ENCODE results near the gene CCDC149. TPM values are rescaled to one million over a fixed set of nuclear protein-coding genes. Genes with fewer than 3 reads are reported as not detected.

CCDC149 gene
- total and polyA plus RNA-seq, 8 donors, result 14.3 to 25.3 (median 20.3) TPM

DNA sequence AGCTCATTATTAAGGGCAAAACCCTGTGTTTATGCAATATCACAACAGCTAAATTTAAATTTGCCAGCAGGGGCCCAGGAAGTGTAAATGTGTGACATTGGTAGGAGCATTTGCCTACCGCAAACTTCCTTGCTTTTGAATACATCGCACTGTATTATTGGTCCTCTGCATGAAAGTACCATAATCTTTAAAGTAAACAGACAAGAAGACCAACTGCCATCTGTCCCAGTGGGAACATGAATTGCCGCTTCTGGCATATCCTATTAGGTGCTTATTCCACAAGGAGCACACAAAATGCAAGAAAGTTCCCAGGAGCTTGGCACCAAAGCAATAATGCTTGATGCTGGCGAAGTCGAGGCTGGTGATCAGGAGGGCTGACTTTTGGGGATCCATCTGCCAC lies 66.1 kb downstream of the CCDC149 start:
- H3K27ac ChIP-seq, result no peak overlapping the region
- no peaks in the 10 kb centered on the region for H3K36me3 ChIP-seq
- H3K4me1 ChIP-seq, result no peaks in the 10 kb centered on the region
- TF ChIP-seq, protein P1, sequence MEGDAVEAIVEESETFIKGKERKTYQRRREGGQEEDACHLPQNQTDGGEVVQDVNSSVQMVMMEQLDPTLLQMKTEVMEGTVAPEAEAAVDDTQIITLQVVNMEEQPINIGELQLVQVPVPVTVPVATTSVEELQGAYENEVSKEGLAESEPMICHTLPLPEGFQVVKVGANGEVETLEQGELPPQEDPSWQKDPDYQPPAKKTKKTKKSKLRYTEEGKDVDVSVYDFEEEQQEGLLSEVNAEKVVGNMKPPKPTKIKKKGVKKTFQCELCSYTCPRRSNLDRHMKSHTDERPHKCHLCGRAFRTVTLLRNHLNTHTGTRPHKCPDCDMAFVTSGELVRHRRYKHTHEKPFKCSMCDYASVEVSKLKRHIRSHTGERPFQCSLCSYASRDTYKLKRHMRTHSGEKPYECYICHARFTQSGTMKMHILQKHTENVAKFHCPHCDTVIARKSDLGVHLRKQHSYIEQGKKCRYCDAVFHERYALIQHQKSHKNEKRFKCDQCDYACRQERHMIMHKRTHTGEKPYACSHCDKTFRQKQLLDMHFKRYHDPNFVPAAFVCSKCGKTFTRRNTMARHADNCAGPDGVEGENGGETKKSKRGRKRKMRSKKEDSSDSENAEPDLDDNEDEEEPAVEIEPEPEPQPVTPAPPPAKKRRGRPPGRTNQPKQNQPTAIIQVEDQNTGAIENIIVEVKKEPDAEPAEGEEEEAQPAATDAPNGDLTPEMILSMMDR (IDR thresholded peaks at IDR 0.05), result no peak
- ATAC-seq, result no peak
- no peaks in the 10 kb centered on the region for H3K9me3 ChIP-seq
- intact Hi-C loops (cut with DNase I), result no loop called here
- WGBS, 2 donors, result 91 to 94% methylated on average over 5 of the region's 5 CpGs
- H3K27me3 ChIP-seq, result no peaks in the 10 kb centered on the region
- no peak overlapping the region for H3K4me3 ChIP-seq
- DNase-seq, result no peak
- no peak for FAIRE-seq

DNA sequence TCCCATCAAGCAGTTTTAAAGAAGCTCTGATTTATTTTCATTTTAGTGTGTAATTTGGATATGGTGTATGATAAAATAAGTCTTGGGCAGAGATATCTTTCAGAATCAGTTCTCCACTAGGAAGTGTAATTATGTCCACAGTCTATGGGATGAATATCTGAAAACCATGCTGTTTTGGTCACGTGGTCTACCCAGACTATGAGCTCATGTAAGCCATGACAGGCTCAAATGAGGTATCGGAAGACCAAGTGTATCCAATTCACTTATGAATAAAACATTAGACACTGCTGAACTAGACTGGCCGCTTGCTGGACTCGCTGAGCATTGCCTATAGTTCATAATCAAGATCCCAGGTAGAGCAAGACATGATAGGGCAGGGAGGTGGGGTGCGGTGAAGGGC lies 66.9 kb downstream of the CCDC149 start:
- H3K4me3 ChIP-seq, result no peak overlapping the region
- no peaks in the 10 kb centered on the region for H3K27me3 ChIP-seq
- ATAC-seq (no peak), DNase-seq (no peak), FAIRE-seq (no peak)
- intact Hi-C loops (cut with DNase I), result no loop called here
- TF ChIP-seq, protein P1 (IDR thresholded peaks at IDR 0.05), result no peak
- no peaks in the 10 kb centered on the region for H3K36me3 ChIP-seq
- H3K27ac ChIP-seq, result no peak overlapping the region
- 96 to 99% methylated on average over 5 of the region's 5 CpGs for WGBS, 2 donors
- no peaks in the 10 kb centered on the region for H3K4me1 ChIP-seq
- no peaks in the 10 kb centered on the region for H3K9me3 ChIP-seq

DNA sequence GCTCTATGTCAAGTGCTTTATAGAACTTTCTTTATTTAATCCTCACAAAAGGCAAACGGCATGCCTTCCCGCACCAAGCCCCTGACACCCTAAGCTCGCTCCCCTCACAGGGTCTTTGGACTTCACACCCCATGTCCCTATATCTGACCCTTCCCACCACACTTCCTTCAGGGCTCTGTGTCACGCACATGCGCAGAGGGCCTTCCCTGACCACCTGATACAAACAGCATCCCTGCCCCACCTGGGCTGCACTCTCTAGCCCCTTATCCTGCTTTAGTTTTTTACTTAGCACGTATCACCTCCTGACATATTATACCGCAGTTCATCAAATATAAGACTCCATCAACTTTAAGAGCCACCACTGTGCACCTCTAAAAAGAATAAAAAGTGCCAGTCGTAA lies 67.7 kb downstream of the CCDC149 start:
- Histone ChIP-seq H3K4me3 (no peak overlapping the region), H3K27ac (no peak overlapping the region), H3K4me1 (no peaks in the 10 kb centered on the region), H3K27me3 (no peaks in the 10 kb centered on the region), H3K36me3 (no peaks in the 10 kb centered on the region), H3K9me3 (no peaks in the 10 kb centered on the region)
- intact Hi-C loops (cut with DNase I), result no loop called here
- WGBS, 2 donors, result 97 to 98% methylated on average over 8 of the region's 8 CpGs
- FAIRE-seq, result no peak
- TF ChIP-seq, protein P1 (IDR thresholded peaks at IDR 0.05), result no peak
- ATAC-seq, result no peak
- no peak for DNase-seq

DNA sequence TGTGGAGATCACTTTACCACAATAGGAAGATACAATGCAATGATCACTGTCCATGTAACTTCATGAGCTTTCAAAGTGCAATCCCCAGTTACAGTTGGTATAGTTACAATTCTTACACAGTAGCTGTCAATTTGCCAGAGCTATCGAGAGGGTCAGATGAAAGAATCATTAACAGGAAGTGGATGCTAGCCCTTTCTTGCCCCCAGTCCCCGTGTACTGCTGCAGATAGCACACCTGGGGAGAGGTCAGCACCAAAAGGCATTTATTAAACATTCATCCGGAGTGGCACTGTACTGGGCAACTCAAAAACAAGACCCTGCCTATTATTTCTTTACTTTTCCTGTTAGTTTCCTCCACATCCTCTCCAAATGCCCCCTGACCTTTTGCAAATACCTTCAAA lies 69.7 kb downstream of the CCDC149 start:
- ATAC-seq (no peak), DNase-seq (no peak), FAIRE-seq (no peak)
- H3K9me3 ChIP-seq, result no peaks in the 10 kb centered on the region
- H3K36me3 ChIP-seq, result no peaks in the 10 kb centered on the region
- WGBS, 2 donors, result 46 to 64% methylated on average over 3 of the region's 3 CpGs
- intact Hi-C loops (cut with DNase I), result no loop called here
- no peak overlapping the region for H3K27ac ChIP-seq
- no peaks in the 10 kb centered on the region for H3K27me3 ChIP-seq
- TF ChIP-seq, protein P1 (IDR thresholded peaks at IDR 0.05), result no peak
- H3K4me1 ChIP-seq, result no peaks in the 10 kb centered on the region
- H3K4me3 ChIP-seq, result no peak overlapping the region

DNA sequence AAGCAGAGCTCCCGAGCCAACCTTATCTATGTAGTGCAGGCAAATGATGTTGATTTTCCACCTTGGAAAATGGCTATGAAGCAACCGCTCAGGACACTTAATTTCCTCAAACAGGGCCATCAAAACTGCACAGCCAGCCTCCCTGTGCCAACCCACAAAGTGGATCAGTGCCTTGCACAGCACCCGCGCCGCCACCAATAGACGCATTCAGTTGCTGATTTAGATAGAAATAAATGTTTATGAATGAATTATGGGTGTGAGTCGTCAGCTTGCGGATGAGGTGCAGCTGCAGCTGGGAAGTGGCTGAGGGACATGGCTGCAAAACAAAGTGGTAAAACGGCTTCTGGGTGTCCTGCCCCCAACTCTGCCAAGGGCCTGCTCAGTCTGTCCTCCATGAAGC lies 70.5 kb downstream of the CCDC149 start:
- WGBS, 2 donors, result 95 to 98% methylated on average over 9 of the region's 9 CpGs
- Histone ChIP-seq H3K27ac (no peak overlapping the region), H3K4me3 (no peak overlapping the region), H3K36me3 (peaks cover 0 to 4% (median 0%) of the 10 kb centered on the region in 3 donors), H3K4me1 (no peaks in the 10 kb centered on the region), H3K9me3 (no peaks in the 10 kb centered on the region), H3K27me3 (no peaks in the 10 kb centered on the region)
- DNase-seq (no peak), FAIRE-seq (no peak), ATAC-seq (no peak)
- TF ChIP-seq, protein P1 (IDR thresholded peaks at IDR 0.05), result no peak
- intact Hi-C loops (cut with DNase I), result no loop called here

All from pancreas (tissue), 10 donors.